Left forelimb (tissue), 1 donor: ENCODE results near the gene PRKN.
"Not testable (repeated sequence)": the region's sequence is repeated elsewhere in the genome, so short reads cannot be mapped to it uniquely, and the experiment has no call there.

Experiments used
- DNase-seq: peaks from one replicate; pipeline ENCODE4 v3.0.0-alpha.2; 2018; ENCODE audit warnings: low spot score

PRKN gene

GRCh38 chr6:162710936-162711335 lies 16.6 kb downstream of the PRKN start:
- no peak for DNase-seq

GRCh38 chr6:162710419-162710818 lies 17.1 kb downstream of the PRKN start:
- DNase-seq: no peak

DNA sequence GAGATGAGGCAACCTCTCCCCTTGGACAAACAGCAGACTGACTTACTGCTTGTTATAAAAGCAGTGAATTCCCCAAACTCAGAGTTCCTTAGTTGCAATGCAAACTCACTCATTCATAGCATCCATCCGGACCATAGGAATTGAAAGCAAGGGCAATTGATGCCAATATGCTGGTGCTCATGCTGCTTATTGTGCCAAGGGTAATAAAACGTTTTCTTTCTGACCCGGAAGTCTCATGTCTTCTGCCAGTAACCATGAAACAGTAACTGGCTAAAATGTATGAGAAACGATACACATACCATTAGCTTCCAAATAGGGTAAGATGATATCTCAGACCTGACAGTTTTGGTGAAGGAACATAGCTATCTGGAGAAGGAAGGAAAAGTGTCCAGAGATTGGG lies 18.1 kb downstream of the PRKN start:
- no peak for DNase-seq

GRCh38 chr6:162708971-162709370 lies 18.6 kb downstream of the PRKN start:
- DNase-seq: no peak

DNA sequence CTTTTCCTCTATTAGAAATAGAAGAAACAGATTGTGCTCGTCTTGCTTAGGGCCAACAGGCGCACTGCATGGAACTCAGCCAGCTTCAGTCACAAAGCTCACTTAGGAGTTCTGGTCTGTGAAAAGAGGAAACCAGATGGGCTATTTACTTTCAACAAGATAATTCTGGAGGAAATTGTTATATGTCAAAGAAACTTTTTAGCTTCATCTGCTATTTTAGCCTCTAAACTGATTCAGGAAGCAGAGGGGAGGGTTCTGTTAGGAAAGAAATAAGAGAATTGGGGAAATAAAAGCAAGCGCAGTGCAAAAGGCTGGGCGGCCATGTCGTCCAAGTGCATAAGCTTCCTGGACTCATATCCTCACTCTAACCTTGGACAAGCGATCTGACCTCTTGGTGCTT lies 21.3 kb downstream of the PRKN start:
- DNase-seq: no peak

DNA sequence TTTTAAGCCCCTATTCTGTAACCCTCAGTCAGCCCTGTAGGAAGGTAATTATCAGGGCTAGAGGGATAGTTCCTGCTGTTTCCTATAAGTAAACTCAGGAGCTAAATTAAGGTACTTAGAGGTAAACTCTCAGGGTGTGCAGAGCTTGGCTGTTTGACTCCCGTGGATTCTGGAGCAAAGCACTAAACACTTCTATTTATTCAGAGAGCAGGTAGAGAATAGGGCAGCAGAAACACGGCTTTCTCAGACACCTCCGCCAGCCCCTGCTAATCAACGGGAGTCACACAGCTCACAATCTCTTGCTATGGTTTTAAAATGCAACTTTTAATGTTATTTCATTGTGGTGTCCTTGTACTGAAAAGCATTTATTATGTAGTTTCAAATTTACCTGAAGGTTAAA lies 21.8 kb downstream of the PRKN start:
- no peak for DNase-seq

GRCh38 chr6:162704001-162704400 lies 23.6 kb downstream of the PRKN start:
- DNase-seq: no peak

DNA sequence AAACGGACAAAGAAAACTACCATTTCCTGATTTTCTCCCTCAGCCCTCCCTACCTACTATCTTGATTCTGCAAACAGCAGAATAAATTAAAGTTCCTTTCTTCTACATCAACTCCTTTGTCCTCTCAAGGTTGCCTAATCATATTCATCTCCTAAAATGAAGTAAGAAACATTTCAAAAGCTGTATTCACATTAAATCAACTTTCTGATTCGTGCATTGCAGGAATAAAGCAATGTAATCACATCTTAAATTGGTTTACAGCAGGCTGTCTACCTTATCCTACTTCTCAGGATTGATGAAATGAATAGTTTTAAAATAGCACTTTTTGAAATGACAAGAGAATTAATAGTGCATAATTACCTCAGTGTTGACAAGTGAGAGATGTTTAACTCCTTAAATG lies 25.1 kb downstream of the PRKN start:
- no peak for DNase-seq

- no peak for DNase-seq
These were observed 26.0 kb downstream of the PRKN start for GRCh38 chr6:162701551-162701950.

DNA sequence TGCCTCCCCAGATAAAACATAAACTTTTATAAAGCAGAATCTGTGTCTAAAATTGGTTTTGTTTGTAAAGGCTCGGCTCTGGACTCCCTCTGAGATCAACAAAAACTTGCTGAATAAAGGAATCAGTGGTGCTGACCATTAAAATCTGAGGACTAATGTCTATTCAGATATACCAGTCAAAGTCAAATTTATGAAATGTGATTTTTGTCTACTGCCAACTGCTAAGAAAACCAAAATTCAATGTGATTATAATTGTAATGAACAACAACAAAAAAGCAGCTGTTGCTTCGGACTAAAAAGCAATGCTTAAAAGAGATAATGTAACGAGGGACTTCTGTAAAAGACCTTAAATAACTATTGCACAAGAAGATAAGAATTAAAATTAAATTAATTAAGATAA lies 26.6 kb downstream of the PRKN start:
- DNase-seq: no peak

- no peak for DNase-seq
These were observed 27.6 kb downstream of the PRKN start for GRCh38 chr6:162699961-162700360.

GRCh38 chr6:162698440-162698839 lies 29.1 kb downstream of the PRKN start:
- no peak for DNase-seq

DNA sequence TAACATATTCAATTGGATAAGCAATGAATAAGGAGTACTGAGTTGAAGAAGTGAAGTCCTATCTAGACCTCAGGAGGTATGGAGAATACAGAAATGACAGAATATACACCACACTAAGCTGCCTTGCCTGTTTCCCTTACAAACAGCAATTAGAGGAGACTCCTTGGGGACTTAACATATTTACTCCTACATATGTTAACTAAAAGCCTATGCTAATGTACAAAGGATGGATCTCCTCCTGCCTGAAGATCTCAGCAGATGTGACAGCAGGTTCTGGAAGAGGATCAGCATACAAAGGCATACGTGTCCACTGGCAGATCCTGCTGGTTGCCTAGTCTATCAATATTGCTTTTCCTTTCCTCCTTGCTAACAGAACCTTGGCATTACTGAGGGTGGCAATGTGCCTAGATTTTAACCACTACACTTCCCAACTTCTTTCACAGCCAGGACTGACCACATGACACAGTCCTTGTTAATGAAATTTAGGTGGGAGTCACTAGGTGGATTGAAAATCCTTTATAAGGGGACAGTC lies 29.6 kb downstream of the PRKN start:
- DNase-seq: no peak

DNA sequence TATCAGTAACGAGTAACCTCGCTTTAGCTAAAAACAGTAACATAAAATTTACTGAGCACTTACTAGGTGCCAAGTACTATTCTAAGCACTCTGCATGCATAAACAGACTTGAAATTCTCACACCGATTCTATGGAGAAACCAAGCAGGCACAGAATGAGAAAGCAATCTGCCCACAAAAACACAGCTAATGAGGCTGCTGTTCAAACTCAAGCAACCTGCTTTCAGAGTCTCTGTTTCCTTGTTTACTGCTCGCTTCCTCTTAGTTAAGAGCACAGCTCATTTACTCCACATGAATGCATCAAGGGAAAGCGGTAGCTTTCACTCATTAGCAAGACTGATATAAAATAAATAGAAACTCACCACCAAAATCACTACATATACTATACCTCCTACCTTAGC lies 37.4 kb downstream of the PRKN start:
- DNase-seq: no peak

GRCh38 chr6:162688751-162689345 lies 38.7 kb downstream of the PRKN start:
- no peak for DNase-seq

- DNase-seq: no peak
These were observed 42.0 kb downstream of the PRKN start for GRCh38 chr6:162685586-162685985.

DNA sequence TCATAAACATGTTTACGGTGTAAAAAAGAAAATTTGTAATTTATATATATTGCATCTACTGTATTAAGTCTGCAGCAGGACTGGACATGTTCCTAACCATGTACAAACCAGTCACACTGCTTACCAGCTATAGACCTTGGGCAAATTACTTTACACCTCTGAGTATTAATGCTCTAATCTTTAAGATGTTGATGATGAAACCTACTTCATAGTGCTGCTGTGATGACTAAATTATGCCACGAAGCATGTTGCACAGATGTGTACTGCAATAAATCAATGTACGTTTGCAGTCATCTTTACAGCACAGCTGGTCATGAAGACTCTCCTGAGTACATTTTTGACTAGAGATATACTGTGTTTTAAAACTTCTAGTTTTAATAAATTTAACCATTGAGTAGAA lies 42.6 kb downstream of the PRKN start:
- no peak for DNase-seq

- DNase-seq: no peak
These were observed 43.5 kb downstream of the PRKN start for GRCh38 chr6:162684052-162684451.

GRCh38 chr6:162683135-162683534 lies 44.4 kb downstream of the PRKN start:
- DNase-seq: no peak

DNA sequence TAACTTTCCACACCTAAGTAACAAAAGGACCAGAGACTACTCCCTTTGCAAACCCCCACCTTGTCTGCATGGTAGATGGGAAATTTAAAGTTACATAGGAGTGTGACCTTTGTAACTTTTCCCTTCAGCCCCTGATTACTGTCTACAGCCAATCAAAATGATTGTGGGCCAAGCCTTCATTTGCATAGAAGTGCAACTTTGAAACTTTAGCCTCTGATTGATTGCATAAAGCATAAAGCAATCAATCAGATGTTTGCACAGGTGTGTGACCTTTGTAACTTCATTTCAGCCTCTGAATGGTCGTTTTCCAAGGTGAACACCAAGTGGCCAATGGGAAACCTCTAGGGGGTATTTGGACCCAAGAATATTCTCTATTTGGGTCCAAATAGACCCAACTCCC lies 46.1 kb downstream of the PRKN start:
- no peak for DNase-seq

GRCh38 chr6:162680871-162681270 lies 46.7 kb downstream of the PRKN start:
- DNase-seq: no peak

DNA sequence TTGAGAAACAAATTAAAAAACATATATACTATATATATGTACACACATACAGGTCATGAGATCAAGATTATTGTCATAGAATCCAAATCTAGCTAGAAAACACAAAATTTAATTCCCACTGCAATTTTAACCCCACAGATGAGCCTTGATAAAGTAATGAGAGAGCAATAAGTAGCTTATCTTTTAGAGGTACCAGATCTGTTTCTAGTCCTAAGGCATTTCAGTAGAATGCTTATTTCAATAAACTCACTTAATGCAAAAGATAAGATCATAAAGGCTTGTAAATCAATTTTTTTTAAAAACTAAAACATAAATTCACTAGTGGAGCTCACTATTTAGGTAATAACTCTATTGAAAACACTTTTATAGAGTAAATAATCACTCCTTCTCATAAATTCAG lies 47.2 kb downstream of the PRKN start:
- DNase-seq: no peak

GRCh38 chr6:162679681-162680080 lies 47.9 kb downstream of the PRKN start:
- DNase-seq: no peak

DNA sequence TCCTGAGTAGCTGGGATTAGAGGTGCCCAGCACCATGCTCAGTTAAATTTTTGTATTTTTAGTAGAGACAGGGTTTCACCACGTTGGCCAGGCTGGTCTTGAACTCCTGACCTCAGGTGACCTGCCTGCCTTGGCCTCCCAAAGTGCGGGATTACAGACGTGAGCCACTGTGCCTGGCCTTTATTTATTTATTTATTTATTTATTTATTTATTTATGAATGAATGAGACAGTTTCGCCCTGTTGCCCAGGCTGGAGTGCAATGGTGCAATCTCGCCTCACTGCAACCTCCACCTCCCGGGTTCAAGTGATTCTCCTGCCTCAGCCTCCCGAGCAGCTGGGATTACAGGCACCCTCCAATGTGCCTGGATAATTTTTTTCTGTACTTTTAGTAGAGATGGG lies 48.7 kb downstream of the PRKN start:
- DNase-seq: not testable (repeated sequence)

DNA sequence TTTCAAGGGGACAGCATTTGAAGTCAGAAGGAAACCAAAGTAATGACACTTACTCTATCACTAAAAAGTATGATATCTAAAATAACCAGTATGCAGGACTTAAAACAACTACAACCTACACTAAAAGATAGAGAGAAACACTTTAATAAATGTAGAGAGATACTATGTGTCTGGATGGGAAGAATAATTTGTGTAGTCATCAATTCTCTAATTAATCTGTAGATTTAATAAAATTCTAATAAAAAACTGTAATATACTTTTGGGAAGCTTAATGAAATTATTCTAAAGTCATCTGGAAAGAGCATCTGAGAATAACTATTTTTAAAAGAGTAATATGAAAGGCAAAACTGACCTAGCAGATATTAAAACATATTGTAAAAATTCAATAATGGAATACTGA lies 52.1 kb downstream of the PRKN start:
- DNase-seq: no peak
